Neutrophil (primary cell): ENCODE data around the gene ALDH8A1.

Experiments used
- H3K27ac ChIP-seq: fragments of 200-600 bp; sonication (generic); 2 replicates; pipeline ENCODE4 v1.5.1; 2016; ENCODE audit warnings: mild to moderate bottlenecking, moderate library complexity
- H3K27me3 ChIP-seq: fragments of 200-600 bp; sonication (generic); 2 replicates; pipeline ENCODE4 v1.6.0; 2016; ENCODE audit warnings: mild to moderate bottlenecking
- H3K36me3 ChIP-seq: fragments of 200-600 bp; sonication (generic); 2 replicates; pipeline ENCODE4 v1.5.1; 2017
- H3K4me1 ChIP-seq, 2 experiments: fragments of 200-600 bp in 1 of 2; sonication (generic) in 1 of 2; 1 replicate in 1 of 2; 2 replicates in 1 of 2; pipeline versions ENCODE4 v1.5.1 to v1.6.1; 2013 to 2016; ENCODE audit warnings: low read depth in 1 of 2, low read length in 1 of 2, mild to moderate bottlenecking in 1 of 2, moderate library complexity in 1 of 2; ENCODE audit not compliant: control insufficient read depth in 1 of 2, insufficient read depth in 1 of 2
- H3K4me3 ChIP-seq, 2 experiments: fragments of 200-600 bp in 1 of 2; sonication (generic) in 1 of 2; 1 replicate in 1 of 2; 2 replicates in 1 of 2; pipeline ENCODE4 v1.5.1; 2013 to 2016; ENCODE audit warnings: low read depth in 1 of 2, low read length in 1 of 2, mild to moderate bottlenecking in 1 of 2, moderate library complexity in 1 of 2
- H3K9me3 ChIP-seq: fragments of 200-600 bp; sonication (generic); 2 replicates; pipeline ENCODE4 v1.5.1; 2016
- CTCF ChIP-seq: fragments of 200-600 bp; sonication (generic); IDR thresholded peaks from 2 replicates; pipeline ENCODE4 v1.5.1; 2016; ENCODE audit warnings: antibody characterized with exemption

Gene ALDH8A1

GRCh38 chr6:134951494-134952263, 1.8 kb upstream of the ALDH8A1 start:
- no peaks in the 10 kb centered on the region for H3K36me3 ChIP-seq
- H3K4me3 ChIP-seq, result no peak overlapping the region
- H3K27me3 ChIP-seq, result no peaks in the 10 kb centered on the region
- H3K27ac ChIP-seq, result no peak overlapping the region
- no peak for TF ChIP-seq CTCF
- H3K4me1 ChIP-seq, result no peaks in the 10 kb centered on the region
- H3K9me3 ChIP-seq, result no peaks in the 10 kb centered on the region

GRCh38 chr6:134950482-134950881, 581 bp upstream of the ALDH8A1 start:
- no peak for TF ChIP-seq CTCF
- H3K4me1 ChIP-seq, result no peaks in the 10 kb centered on the region
- no peaks in the 10 kb centered on the region for H3K36me3 ChIP-seq
- H3K27me3 ChIP-seq, result no peaks in the 10 kb centered on the region
- H3K9me3 ChIP-seq, result no peaks in the 10 kb centered on the region
- no peak overlapping the region for H3K27ac ChIP-seq
- H3K4me3 ChIP-seq, result no peak overlapping the region

- Histone ChIP-seq H3K27ac (no peak overlapping the region), H3K36me3 (no peaks in the 10 kb centered on the region), H3K4me3 (no peak overlapping the region), H3K27me3 (no peaks in the 10 kb centered on the region), H3K9me3 (no peaks in the 10 kb centered on the region), H3K4me1 (no peaks in the 10 kb centered on the region)
- TF ChIP-seq CTCF, result no peak
Observed at GRCh38 chr6:134948691-134949090, 1.2 kb downstream of the ALDH8A1 start.

- Histone ChIP-seq H3K9me3 (no peaks in the 10 kb centered on the region), H3K27ac (no peak overlapping the region), H3K36me3 (no peaks in the 10 kb centered on the region), H3K4me3 (no peak overlapping the region), H3K4me1 (no peaks in the 10 kb centered on the region), H3K27me3 (no peaks in the 10 kb centered on the region)
- TF ChIP-seq CTCF, result no peak
Observed at GRCh38 chr6:134948142-134948541, 1.8 kb downstream of the ALDH8A1 start.

- no peaks in the 10 kb centered on the region for H3K36me3 ChIP-seq
- no peak overlapping the region for H3K4me3 ChIP-seq
- no peaks in the 10 kb centered on the region for H3K27me3 ChIP-seq
- H3K4me1 ChIP-seq, result no peaks in the 10 kb centered on the region
- no peak for TF ChIP-seq CTCF
- H3K9me3 ChIP-seq, result no peaks in the 10 kb centered on the region
- H3K27ac ChIP-seq, result no peak overlapping the region
Observed at GRCh38 chr6:134945045-134945444, 4.9 kb downstream of the ALDH8A1 start.
